Immature natural killer cell (primary cell): ENCODE measurements around the gene FES. TPM values are rescaled to one million over a fixed set of nuclear protein-coding genes. Genes with fewer than 3 reads are reported as not detected.

Experiments
- polyA plus RNA-seq, 3 donors: library from polyadenylated mRNA; unstranded; fragments of 300-500 nt; fragmentation: Illumina TruSeq; gene quantifications; one replicate each; pipeline ENCODE4 v1.2.3, GENCODE V29; 2021

Gene FES
- polyA plus RNA-seq, 3 donors from 2014 or later: 28.6 to 73.2 (median 53.5) TPM

Other genes with a start within 250 kb of the FES start
- 10 to 100 TPM in 1 of 3 donors, 1 to 10 TPM in 2; 2.3 to 10.0 (median 7.5) TPM for gene BLM, start 167.2 kb upstream of the FES start, polyA plus RNA-seq
- 10 to 100 TPM; 18.2 to 22.8 (median 20.8) TPM for gene FURIN, start 15.9 kb upstream of the FES start, polyA plus RNA-seq
- 1 to 10 TPM; 4.1 to 7.4 (median 5.4) TPM for gene MAN2A2, start 18.8 kb downstream of the FES start, polyA plus RNA-seq
- 10 to 100 TPM; 25.5 to 33.1 (median 32.1) TPM for gene HDDC3, start 48.0 kb downstream of the FES start, polyA plus RNA-seq
- gene UNC45A, start 50.8 kb downstream of the FES start, polyA plus RNA-seq: 10 to 100 TPM; 54.9 to 74.4 (median 59.3) TPM
- 1 to 10 TPM in 2 of 3 donors, not detected in 1; 1.6 to 3.0 TPM for gene RCCD1, start 70.4 kb downstream of the FES start, polyA plus RNA-seq
- 1 to 10 TPM; 1.1 to 4.1 (median 1.5) TPM for gene PRC1, start 110.0 kb downstream of the FES start, polyA plus RNA-seq
- 10 to 100 TPM in 1 of 3 donors, 1 to 10 TPM in 2; 4.2 to 10.5 (median 4.7) TPM for gene VPS33B, start 138.1 kb downstream of the FES start, polyA plus RNA-seq
- gene SV2B, start 215.8 kb downstream of the FES start, polyA plus RNA-seq: not detected